A673 (cell line): ENCODE measurements around the gene ZNF440. TPM values are rescaled to one million over a fixed set of nuclear protein-coding genes. Genes with fewer than 3 reads are reported as not detected.

Source experiments
- BruUV-seq: library from RNA; stranded (reverse); fragments of 400-500 nt; replicated peaks from 2 replicates; lab custom pipeline; 2021; lab: Mats Ljungman, UMichigan
- CTCF ChIA-PET: fragments of 300-600 bp; sonication (Branson Sonifier 250); formaldehyde crosslinking; loops from one replicate; lab custom pipeline; 2022; ENCODE audit warnings: antibody characterized with exemption; lab: Charles Lee
- POLR2A ChIA-PET: fragments of 300-600 bp; sonication (Branson Sonifier 250); formaldehyde crosslinking; loops from one replicate; lab custom pipeline; 2022; ENCODE audit warnings: antibody characterized with exemption; ENCODE audit not compliant: low non-redundant PET; lab: Charles Lee
- DNase-seq: peaks from one replicate; pipeline ENCODE4 v3.0.0-alpha.2; 2015; ENCODE audit warnings: low spot score
- H3K27ac ChIP-seq: fragments of 200-600 bp; sonication (generic); 2 replicates; pipeline ENCODE4 v1.5.1; 2016; ENCODE audit warnings: mixed run types, low read depth, mild to moderate bottlenecking, mixed read lengths, antibody characterized with exemption, low read length; ENCODE audit not compliant: poor library complexity, severe bottlenecking
- H3K27me3 ChIP-seq: fragments of 200-600 bp; sonication (generic); replicated peaks from 2 replicates; pipeline ENCODE4 v1.6.1; 2017; ENCODE audit warnings: mixed run types, low read depth, mild to moderate bottlenecking, mixed read lengths, antibody characterized with exemption, low read length; ENCODE audit not compliant: insufficient read depth, poor library complexity
- H3K36me3 ChIP-seq: fragments of 200-600 bp; sonication (generic); 2 replicates; pipeline ENCODE4 v1.6.1; 2016; ENCODE audit warnings: mixed run types, mild to moderate bottlenecking, mixed read lengths, antibody characterized with exemption, low read length; ENCODE audit not compliant: insufficient read depth, poor library complexity, severe bottlenecking
- H3K4me1 ChIP-seq: fragments of 200-600 bp; sonication (generic); 2 replicates; pipeline ENCODE4 v1.6.1; 2017; ENCODE audit warnings: mixed run types, mild to moderate bottlenecking, mixed read lengths, antibody characterized with exemption, low read length; ENCODE audit not compliant: insufficient read depth, poor library complexity, severe bottlenecking
- H3K4me3 ChIP-seq: fragments of 200-600 bp; sonication (generic); 2 replicates; pipeline ENCODE4 v1.5.1; 2016; ENCODE audit warnings: low read depth, mixed run types, mild to moderate bottlenecking, mixed read lengths, low read length; ENCODE audit not compliant: poor library complexity, severe bottlenecking
- H3K9me3 ChIP-seq: fragments of 200-600 bp; sonication (generic); 2 replicates; pipeline ENCODE4 v1.6.1; 2016; ENCODE audit warnings: mixed run types, low read depth, mild to moderate bottlenecking, mixed read lengths, antibody characterized with exemption, low read length; ENCODE audit not compliant: poor library complexity, severe bottlenecking
- CTCF ChIP-seq: fragments of 300-800, 200-600 bp; sonication (generic); conservative IDR thresholded peaks from 2 replicates; pipeline ENCODE4 v1.5.1; 2017; ENCODE audit warnings: low read depth, mild to moderate bottlenecking, antibody characterized with exemption, low read length, moderate library complexity, mixed read lengths
- EZH2 ChIP-seq: fragments of 200-600 bp; sonication (generic); IDR thresholded peaks from 2 replicates; pipeline ENCODE4 v1.6.1; 2017; ENCODE audit warnings: borderline replicate concordance, low read depth, mild to moderate bottlenecking, mixed read lengths, antibody characterized with exemption, low read length; ENCODE audit not compliant: poor library complexity, severe bottlenecking
- intact Hi-C: fragments of 100-400 bp; cut with micrococcal nuclease; formaldehyde crosslinking; loops from one replicate; pipeline ENCODE4 v1.10.0; 2022; ENCODE audit not compliant: unreplicated experiment
- total RNA-seq: library from RNA; stranded (reverse); gene quantifications from 2 replicates; pipeline ENCODE4 v1.2.3, GENCODE V29; 2021

The ZNF440 gene
- total RNA-seq, 1 experiment from 2014 or later: 7.1 TPM

DNA sequence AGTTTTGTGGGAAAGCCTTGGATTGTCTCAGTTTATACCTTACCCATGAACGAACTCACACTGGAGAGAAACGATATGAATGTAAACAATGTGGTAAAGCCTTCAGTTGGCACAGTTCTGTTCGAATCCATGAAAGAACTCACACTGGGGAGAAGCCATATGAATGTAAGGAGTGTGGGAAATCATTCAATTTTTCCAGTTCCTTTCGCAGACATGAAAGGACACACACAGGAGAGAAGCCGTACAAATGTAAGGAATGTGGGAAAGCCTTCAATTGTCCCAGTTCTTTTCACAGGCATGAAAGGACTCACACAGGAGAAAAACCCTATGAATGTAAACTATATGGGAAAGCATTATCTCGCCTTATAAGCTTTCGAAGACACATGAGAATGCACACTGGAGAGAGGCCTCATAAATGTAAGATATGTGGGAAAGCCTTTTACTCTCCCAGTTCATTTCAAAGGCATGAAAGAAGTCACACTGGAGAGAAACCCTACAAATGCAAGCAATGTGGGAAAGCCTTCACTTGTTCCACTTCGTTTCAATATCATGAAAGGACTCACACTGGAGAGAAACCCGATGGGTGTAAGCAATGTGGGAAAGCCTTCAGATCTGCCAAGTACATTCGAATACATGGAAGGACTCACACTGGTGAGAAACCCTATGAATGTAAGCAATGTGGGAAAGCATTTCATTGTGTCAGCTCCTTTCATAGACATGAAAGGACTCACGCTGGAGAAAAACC, 7.5 kb upstream of the ZNF440 start:
- H3K27me3 ChIP-seq: no peaks in the 10 kb centered on the region
- H3K4me3 ChIP-seq: no peak overlapping the region
- intact Hi-C loops: no loop called here
- H3K9me3 ChIP-seq: peaks cover 45% of the 10 kb centered on the region
- no peaks in the 10 kb centered on the region for H3K4me1 ChIP-seq
- POLR2A ChIA-PET: no interaction called here
- TF ChIP-seq EZH2: no peak
- no peak for TF ChIP-seq CTCF
- BruUV-seq: no TSS peak
- no peak overlapping the region for H3K27ac ChIP-seq
- CTCF ChIA-PET: no interaction called here
- no peaks in the 10 kb centered on the region for H3K36me3 ChIP-seq
- no peak for DNase-seq

GRCh38 chr19:11807099-11807380, 7.0 kb upstream of the ZNF440 start:
- CTCF ChIA-PET: no interaction called here
- POLR2A ChIA-PET: no interaction called here
- BruUV-seq: no TSS peak
- H3K27ac ChIP-seq: no peak overlapping the region
- intact Hi-C loops: no loop called here
- H3K4me3 ChIP-seq: no peak overlapping the region
- H3K36me3 ChIP-seq: no peaks in the 10 kb centered on the region
- no peaks in the 10 kb centered on the region for H3K4me1 ChIP-seq
- H3K27me3 ChIP-seq: no peaks in the 10 kb centered on the region
- no peak for DNase-seq
- H3K9me3 ChIP-seq: peaks cover 45% of the 10 kb centered on the region
- TF ChIP-seq CTCF (no peak), EZH2 (no peak)

- Histone ChIP-seq H3K4me3 (peak overlapping the region; percentile 89), H3K36me3 (no peaks in the 10 kb centered on the region), H3K4me1 (no peaks in the 10 kb centered on the region), H3K9me3 (peaks cover 3% of the 10 kb centered on the region), H3K27ac (peak overlapping the region; percentile 67), H3K27me3 (no peaks in the 10 kb centered on the region)
- no TSS peak for BruUV-seq
- ChIA-PET POLR2A (interaction anchor here (0.7 kb wide), 1 partner anchor 136 kb away, joined by 5 read pairs; no protein-coding TSS in a partner anchor), CTCF (interaction anchor here (1.3 kb wide), 1 partner anchor 16 kb away, joined by 5 read pairs; no protein-coding TSS in a partner anchor)
- intact Hi-C loops: loop anchor here (5.0 kb wide), 1 partner anchor 251 kb away; no protein-coding TSS in a partner anchor
- no peak for TF ChIP-seq CTCF
- TF ChIP-seq EZH2: no peak
- no peak for DNase-seq
Measured at GRCh38 chr19:11813703-11814028, 407 bp upstream of the ZNF440 start.
